MCF 10A (cell line): ENCODE measurements around the gene PFKFB4. TPM values are rescaled to one million over a fixed set of nuclear protein-coding genes. Genes with fewer than 3 reads are reported as not detected.
A peak's percentile ranks its signal among the peaks of the same experiment; 100 is the strongest.

Source experiments
- BruUV-seq: library from RNA; stranded (reverse); fragments of 400-500 nt; replicated peaks from 2 replicates; lab custom pipeline; 2021; lab: Mats Ljungman, UMichigan
- CTCF ChIA-PET: fragments of 300-600 bp; sonication (Branson Sonifier 250); formaldehyde crosslinking; extraction: SDS; loops from one replicate; lab custom pipeline; 2021; ENCODE audit warnings: antibody characterized with exemption, inconsistent platforms; lab: Yijun Ruan, JAX
- POLR2A ChIA-PET: fragments of 300-600, 350-650 bp; sonication (Branson Sonifier 250); formaldehyde crosslinking; extraction: SDS; loops from one replicate; lab custom pipeline; 2020; ENCODE audit warnings: antibody characterized with exemption, inconsistent platforms; lab: Yijun Ruan, JAX
- DNase-seq: peaks from one replicate; pipeline ENCODE4 v3.0.0-alpha.2; 2018; ENCODE audit not compliant: unreplicated experiment
- H3K27ac Mint-ChIP-seq: one replicate; pipeline ENCODE4 v1.8.0; 2022; ENCODE audit warnings: mild to moderate bottlenecking, low read depth, mixed read lengths; ENCODE audit not compliant: unreplicated experiment
- H3K27me3 Mint-ChIP-seq: one replicate; pipeline ENCODE4 v1.8.0; 2022; ENCODE audit warnings: mixed read lengths; ENCODE audit not compliant: insufficient read depth, unreplicated experiment
- H3K36me3 Mint-ChIP-seq: one replicate; pipeline ENCODE4 v1.8.0; 2022; ENCODE audit warnings: mild to moderate bottlenecking, moderate library complexity, mixed read lengths; ENCODE audit not compliant: insufficient read depth, unreplicated experiment
- H3K4me1 Mint-ChIP-seq: one replicate; pipeline ENCODE4 v1.8.0; 2022; ENCODE audit warnings: mixed read lengths; ENCODE audit not compliant: insufficient read depth, unreplicated experiment
- H3K4me3 Mint-ChIP-seq: one replicate; pipeline ENCODE4 v1.8.0; 2022; ENCODE audit warnings: mild to moderate bottlenecking, moderate library complexity, mixed read lengths; ENCODE audit not compliant: unreplicated experiment
- H3K9me3 Mint-ChIP-seq: one replicate; pipeline ENCODE4 v1.8.0; 2022; ENCODE audit warnings: mixed read lengths; ENCODE audit not compliant: unreplicated experiment
- CTCF ChIP-seq: fragments of 200-600 bp; IDR thresholded peaks from one replicate; pipeline ENCODE4 v1.8.0; 2022; ENCODE audit warnings: antibody characterized with exemption, mild to moderate bottlenecking; ENCODE audit not compliant: unreplicated experiment
- intact Hi-C: fragments of 100-400 bp; cut with micrococcal nuclease; formaldehyde crosslinking; loops from 2 replicates; pipeline ENCODE4 v1.14.1; 2022
- total RNA-seq: library from RNA; stranded (reverse); gene quantifications from 2 replicates; pipeline ENCODE4 v1.2.3, GENCODE V29; 2022

The PFKFB4 gene
- total RNA-seq, 1 experiment from 2014 or later: 4.6 TPM

DNA sequence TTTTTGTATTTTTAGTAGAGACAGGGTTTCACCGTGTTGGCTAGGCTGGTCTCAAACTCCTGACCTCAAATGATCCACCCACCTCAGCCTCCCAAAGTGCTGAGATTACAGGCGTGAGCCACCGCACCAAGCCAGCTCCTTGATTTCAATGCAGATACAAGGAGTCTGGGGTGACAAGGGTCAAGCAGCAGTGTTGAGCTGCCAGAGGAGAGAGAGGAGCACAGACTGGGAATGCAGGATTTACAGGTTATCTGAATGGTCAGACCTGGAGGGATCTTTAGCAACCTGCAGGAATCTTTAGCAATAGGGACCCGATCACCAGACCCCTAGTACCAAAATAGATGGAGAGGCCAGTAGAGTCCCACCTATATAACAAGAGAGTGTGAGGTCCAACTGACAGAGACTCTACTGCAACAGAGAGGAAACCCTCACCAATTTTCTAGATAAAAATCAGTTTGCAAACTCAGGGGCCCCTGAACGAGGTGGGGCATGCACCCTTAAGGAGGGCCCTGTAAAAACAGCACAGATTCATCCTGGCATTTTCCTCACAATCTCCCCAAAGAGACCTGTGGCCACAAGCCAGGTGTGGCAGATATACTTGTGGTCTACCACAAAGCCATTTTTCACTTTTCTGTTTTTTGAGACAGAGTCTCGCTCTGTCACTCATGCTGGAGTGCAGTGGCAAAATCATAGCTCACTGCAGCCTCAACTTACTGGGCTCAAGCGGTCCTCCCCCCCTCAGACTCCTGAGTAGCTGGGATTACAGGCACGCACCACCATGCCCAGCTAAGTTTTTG, 42.0 kb downstream of the PFKFB4 start:
- no peaks in the 10 kb centered on the region for H3K36me3 Mint-ChIP-seq
- TF ChIP-seq CTCF: no peak
- intact Hi-C loops: no loop called here
- no peak overlapping the region for H3K27ac Mint-ChIP-seq
- no peak overlapping the region for H3K4me3 Mint-ChIP-seq
- no peak for DNase-seq
- CTCF ChIA-PET: interaction anchor here (0.6 to 1.0 kb wide), 2 partner anchors 78 kb away, joined by 3 to 4 read pairs; no protein-coding TSS in a partner anchor
- H3K9me3 Mint-ChIP-seq: no peaks in the 10 kb centered on the region
- H3K27me3 Mint-ChIP-seq: no peaks in the 10 kb centered on the region
- no peaks in the 10 kb centered on the region for H3K4me1 Mint-ChIP-seq
- no TSS peak for BruUV-seq
- POLR2A ChIA-PET: no interaction called here

DNA sequence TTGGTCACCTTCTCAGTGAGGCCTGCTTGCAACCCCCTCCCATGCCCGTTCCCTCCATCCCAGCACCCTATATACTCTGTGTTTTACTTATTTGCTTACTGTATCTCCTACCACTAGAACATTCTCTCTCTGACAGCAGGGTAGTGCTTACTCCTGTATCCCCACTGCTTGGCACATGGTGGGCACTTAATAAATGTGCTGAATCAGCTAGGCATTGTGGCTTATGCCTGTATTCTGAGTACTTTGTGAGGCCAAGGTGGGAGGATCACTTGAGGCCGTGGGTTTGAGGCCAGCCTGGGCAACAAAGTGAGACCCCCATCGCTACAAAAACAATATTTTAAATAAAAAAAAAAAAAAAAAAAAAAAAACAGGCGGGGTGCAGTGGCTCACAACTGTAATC, 45.1 kb downstream of the PFKFB4 start:
- H3K4me1 Mint-ChIP-seq: peaks cover 9% of the 10 kb centered on the region
- TF ChIP-seq CTCF: no peak
- no peak for DNase-seq
- H3K36me3 Mint-ChIP-seq: no peaks in the 10 kb centered on the region
- H3K27me3 Mint-ChIP-seq: no peaks in the 10 kb centered on the region
- H3K27ac Mint-ChIP-seq: no peak overlapping the region
- intact Hi-C loops: no loop called here
- ChIA-PET CTCF (interaction anchor here (0.6 kb wide), 1 partner anchor 1035 kb away, joined by 3 read pairs; no protein-coding TSS in a partner anchor), POLR2A (interaction anchor here (0.9 kb wide), 1 partner anchor 39 kb away, joined by 6 read pairs; no protein-coding TSS in a partner anchor)
- BruUV-seq: no TSS peak
- H3K4me3 Mint-ChIP-seq: no peak overlapping the region
- H3K9me3 Mint-ChIP-seq: no peaks in the 10 kb centered on the region

DNA sequence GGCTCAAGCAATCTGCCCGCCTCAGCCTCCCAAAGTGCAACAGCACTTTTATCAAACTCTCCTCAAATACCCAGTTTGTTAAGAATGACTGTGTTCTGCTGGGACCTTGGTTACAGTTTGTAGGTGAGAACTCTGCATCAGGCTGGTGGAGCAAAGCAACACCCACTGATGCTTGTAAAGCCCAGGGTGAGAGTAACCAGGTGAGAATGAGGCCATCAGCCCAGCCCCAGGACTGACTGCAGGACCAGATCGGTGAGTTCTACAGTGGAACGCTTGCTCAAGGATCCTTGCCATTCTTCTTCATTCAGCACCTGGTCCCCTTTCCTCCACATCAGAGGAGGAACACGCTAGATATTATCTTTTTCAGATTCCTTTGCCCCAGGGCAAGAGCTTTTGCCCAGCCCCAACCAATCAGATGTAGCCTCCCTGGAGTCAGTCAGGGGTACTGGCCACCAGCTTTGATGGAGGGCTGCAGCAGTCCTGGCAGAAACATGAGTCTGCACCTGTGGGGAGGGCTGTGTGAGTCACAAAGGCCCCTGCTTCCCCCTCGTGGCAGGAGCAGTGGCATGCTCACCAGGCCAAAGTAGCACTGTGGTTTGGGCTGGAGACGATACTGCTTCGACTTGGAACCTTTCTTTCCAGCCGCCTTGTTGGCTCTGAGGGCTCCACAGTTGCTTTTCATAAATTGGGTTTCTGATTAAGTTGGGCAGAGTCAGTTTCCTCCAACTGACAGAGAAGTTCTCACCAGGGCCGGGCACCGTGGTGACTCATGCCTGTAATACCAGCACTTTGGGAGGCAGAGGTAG, 49.1 kb downstream of the PFKFB4 start:
- Mint-ChIP-seq H3K27ac (peak overlapping the region; percentile 59), H3K27me3 (no peaks in the 10 kb centered on the region), H3K9me3 (no peaks in the 10 kb centered on the region), H3K36me3 (no peaks in the 10 kb centered on the region), H3K4me1 (peaks cover 14% of the 10 kb centered on the region), H3K4me3 (peak overlapping the region; percentile 35)
- ChIA-PET CTCF (interaction anchor here (0.6 to 2.5 kb wide), 11 partner anchors 11 to 1051 kb away, joined by 3 to 12 read pairs (median 3); partner anchors contain the start of genes CCDC51 and TMA7), POLR2A (interaction anchor here (0.6 to 2.9 kb wide), 5 partner anchors 26 to 903 kb away, joined by 3 to 14 read pairs (median 4); partner anchors contain the start of genes ATRIP and CCDC51)
- intact Hi-C loops: loop anchor here (1.0 kb wide), 1 partner anchor 42 kb away; no protein-coding TSS in a partner anchor
- peak; percentile 84 for DNase-seq
- TF ChIP-seq CTCF: peak; percentile 36
- BruUV-seq: no TSS peak
